OCI-LY3 (cell line): ENCODE measurements around the gene TTLL11.

Source experiments
- H2AFZ ChIP-seq: fragments of 200-600, 300-600 bp; shearing (Covaris generic); 2 replicates; pipeline ENCODE4 v1.6.0; 2014; ENCODE audit warnings: antibody characterized with exemption, low read depth, low read length
- H3K27ac ChIP-seq: fragments of 200-600, 300-600 bp; sonication (generic); 2 replicates; pipeline ENCODE4 v1.5.1; 2014; ENCODE audit warnings: mild to moderate bottlenecking, low read length, moderate library complexity, mixed read lengths
- H3K27me3 ChIP-seq: fragments of 200-600, 300-600 bp; sonication (generic); 2 replicates; pipeline ENCODE4 v1.6.1; 2014; ENCODE audit warnings: low read depth, low read length, mixed read lengths
- H3K36me3 ChIP-seq: fragments of 200-600, 300-600 bp; sonication (generic); replicated peaks from 2 replicates; pipeline ENCODE3; 2014; ENCODE audit warnings: low read depth, low read length, mixed read lengths
- H3K4me1 ChIP-seq: fragments of 300-600, 200-600 bp; sonication (generic); 2 replicates; pipeline ENCODE4 v1.6.1; 2014; ENCODE audit warnings: low read length, mixed read lengths
- H3K4me2 ChIP-seq: fragments of 200-600, 300-600 bp; sonication (generic); 2 replicates; pipeline ENCODE4 v1.6.1; 2014; ENCODE audit warnings: low read length, mixed read lengths
- H3K4me3 ChIP-seq: fragments of 300-600, 200-600 bp; sonication (generic); 2 replicates; pipeline ENCODE4 v1.5.1; 2014; ENCODE audit warnings: antibody characterized with exemption, mild to moderate bottlenecking, low read length, moderate library complexity
- H3K79me2 ChIP-seq: fragments of 300-600, 200-600 bp; shearing (Covaris generic); 2 replicates; pipeline ENCODE4 v1.6.1; 2014; ENCODE audit warnings: mild to moderate bottlenecking, low read length, mixed read lengths
- H3K9ac ChIP-seq: fragments of 300-600, 200-600 bp; shearing (Covaris generic); 2 replicates; pipeline ENCODE4 v1.6.0; 2014; ENCODE audit warnings: mild to moderate bottlenecking, low read length, moderate library complexity
- H3K9me3 ChIP-seq: fragments of 200-600, 300-600 bp; shearing (Covaris generic); 2 replicates; pipeline ENCODE4 v1.6.1; 2014; ENCODE audit warnings: low read length, mixed read lengths; ENCODE audit not compliant: insufficient read depth
- H4K20me1 ChIP-seq: fragments of 200-600, 300-600 bp; sonication (generic); 2 replicates; pipeline ENCODE4 v1.6.1; 2016; ENCODE audit warnings: low read length, mixed read lengths; ENCODE audit not compliant: insufficient read depth
- EZH2phosphoT487 ChIP-seq: fragments of 200-600 bp; shearing (Covaris generic); IDR thresholded peaks from 2 replicates; pipeline ENCODE4 v1.6.1; 2018; ENCODE audit warnings: antibody characterized with exemption, mixed run types, low read depth
- TF ChIP-seq, protein P1 (sequence below): fragments of 200-600, 300-600 bp; sonication (generic); IDR thresholded peaks from 2 replicates; pipeline ENCODE4 v1.5.1; 2014; ENCODE audit warnings: antibody characterized with exemption, low read length, low read depth

TTLL11 gene

DNA sequence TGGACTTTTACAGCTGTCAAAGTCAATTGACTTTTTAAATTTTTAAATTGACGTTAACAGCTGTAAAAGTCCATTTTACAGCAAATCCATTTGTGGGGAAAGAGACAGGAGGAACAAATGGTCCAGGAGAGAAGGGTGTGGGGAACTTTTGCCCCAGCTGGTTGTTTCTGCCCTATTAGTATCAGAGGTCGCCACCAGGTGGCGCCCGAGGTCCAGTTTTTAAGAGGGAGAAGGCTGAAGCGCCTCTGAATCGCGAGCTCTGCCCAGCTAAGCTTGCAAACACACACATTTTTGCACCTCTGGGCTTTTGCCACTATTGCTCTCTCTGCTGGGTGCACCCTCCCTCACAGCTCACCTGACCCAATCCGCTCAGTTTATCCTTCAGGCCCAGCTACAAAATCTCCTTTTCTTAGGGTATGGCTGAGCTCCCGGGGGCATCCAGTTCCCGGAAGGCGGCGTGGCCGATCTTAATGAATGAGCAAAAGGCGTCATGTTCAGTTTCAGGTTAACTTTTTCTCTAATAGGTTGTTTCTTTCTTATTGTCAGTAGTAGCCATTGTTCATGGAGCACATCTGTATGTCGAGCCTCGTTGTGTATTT lies 6.3 kb upstream of the TTLL11 start:
- Histone ChIP-seq H4K20me1 (no peaks in the 10 kb centered on the region), H3K4me3 (no peak overlapping the region), H3K36me3 (no peaks in the 10 kb centered on the region), H3K27ac (no peak overlapping the region), H3K27me3 (peaks cover 33% of the 10 kb centered on the region), H3K79me2 (no peaks in the 10 kb centered on the region), H3K9ac (no peak overlapping the region), H3K4me2 (peak overlapping the region; percentile 37; the same call in 1 of the 2 replicates), H3K9me3 (no peaks in the 10 kb centered on the region), H2AFZ (no peak overlapping the region), H3K4me1 (peaks cover 6% of the 10 kb centered on the region)
- TF ChIP-seq EZH2phosphoT487 = no peak
- TF ChIP-seq, protein P1, sequence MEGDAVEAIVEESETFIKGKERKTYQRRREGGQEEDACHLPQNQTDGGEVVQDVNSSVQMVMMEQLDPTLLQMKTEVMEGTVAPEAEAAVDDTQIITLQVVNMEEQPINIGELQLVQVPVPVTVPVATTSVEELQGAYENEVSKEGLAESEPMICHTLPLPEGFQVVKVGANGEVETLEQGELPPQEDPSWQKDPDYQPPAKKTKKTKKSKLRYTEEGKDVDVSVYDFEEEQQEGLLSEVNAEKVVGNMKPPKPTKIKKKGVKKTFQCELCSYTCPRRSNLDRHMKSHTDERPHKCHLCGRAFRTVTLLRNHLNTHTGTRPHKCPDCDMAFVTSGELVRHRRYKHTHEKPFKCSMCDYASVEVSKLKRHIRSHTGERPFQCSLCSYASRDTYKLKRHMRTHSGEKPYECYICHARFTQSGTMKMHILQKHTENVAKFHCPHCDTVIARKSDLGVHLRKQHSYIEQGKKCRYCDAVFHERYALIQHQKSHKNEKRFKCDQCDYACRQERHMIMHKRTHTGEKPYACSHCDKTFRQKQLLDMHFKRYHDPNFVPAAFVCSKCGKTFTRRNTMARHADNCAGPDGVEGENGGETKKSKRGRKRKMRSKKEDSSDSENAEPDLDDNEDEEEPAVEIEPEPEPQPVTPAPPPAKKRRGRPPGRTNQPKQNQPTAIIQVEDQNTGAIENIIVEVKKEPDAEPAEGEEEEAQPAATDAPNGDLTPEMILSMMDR = peak; percentile 82

DNA sequence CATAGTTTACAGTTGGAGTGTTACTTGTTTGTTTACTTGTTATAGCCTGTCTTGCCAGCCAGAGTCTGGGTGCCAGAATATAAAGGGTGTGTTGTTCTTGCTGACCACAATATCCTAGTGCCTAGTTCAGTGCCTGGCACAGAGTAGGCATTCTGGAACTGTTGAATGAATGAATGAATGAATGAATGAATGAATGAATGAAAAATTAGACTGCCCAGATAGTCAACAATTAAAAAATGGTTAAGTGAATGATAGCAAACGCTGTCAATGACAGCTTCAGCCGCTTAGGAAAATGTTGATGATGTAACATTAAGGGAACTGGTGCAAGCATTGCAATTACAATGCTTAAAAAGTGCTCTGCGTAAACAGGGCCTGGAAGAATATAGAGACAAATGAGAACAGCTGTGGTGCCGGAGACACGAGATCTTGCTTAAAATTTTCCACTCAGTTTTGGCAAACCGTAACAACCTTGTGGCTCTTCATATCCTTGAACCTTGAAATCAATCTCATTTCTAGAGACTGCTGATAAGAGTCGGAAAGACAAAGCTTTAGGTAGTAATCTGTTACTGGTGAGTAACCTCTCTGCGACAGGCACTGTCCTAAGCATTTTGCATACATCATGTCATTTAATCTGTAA lies 4.7 kb upstream of the TTLL11 start:
- TF ChIP-seq EZH2phosphoT487 = no peak
- TF ChIP-seq, protein P1 = no peak

DNA sequence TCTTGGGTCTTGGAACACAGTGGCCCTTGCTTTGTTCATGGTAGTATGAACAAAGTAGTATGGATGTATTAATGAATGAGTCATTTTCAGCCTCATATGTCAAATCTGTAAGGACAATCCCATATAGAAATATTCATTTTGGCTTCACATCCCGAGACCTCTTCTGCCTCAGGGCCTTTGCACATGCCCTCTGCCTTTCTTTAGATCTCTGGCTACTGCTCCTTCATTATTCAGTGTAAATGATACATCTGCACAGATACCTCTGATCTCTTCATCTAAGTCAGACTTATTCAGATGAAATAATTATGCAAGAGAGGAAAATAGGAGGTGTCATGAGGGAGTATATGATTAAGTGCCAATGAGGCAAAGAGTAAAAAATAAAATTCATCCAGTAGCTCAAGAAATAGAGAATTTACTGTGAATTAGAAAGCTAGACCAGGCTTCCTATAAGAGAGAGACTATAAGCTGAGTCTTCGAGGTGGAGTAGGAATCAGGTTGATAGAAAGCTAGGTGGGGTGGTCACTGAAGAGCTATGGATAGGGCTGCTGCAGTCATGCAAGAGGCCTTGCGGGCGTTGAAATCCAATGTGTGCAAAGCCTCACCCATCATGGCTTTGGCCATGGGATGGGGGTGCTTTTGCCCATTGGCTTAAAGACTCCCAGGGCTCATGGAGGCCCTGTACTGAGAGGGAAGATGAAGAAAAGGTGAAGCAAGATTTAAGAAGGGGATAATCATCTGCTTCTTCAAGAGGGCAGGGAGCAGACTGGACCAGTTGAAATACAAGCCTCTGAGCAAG lies 3.7 kb upstream of the TTLL11 start:
- Histone ChIP-seq H2AFZ (no peak overlapping the region), H3K9ac (no peak overlapping the region), H3K27ac (no peak overlapping the region), H3K27me3 (peaks cover 38% of the 10 kb centered on the region), H3K4me2 (no peak overlapping the region), H4K20me1 (no peaks in the 10 kb centered on the region), H3K4me3 (no peak overlapping the region), H3K9me3 (no peaks in the 10 kb centered on the region), H3K36me3 (no peaks in the 10 kb centered on the region), H3K79me2 (peaks cover 9% of the 10 kb centered on the region), H3K4me1 (peaks cover 12% of the 10 kb centered on the region)
- TF ChIP-seq, protein P1 = no peak
- no peak for TF ChIP-seq EZH2phosphoT487

More for the DNA sequence above, 4.7 kb upstream of the TTLL11 start:
- H3K4me2 ChIP-seq = no peak overlapping the region
- no peaks in the 10 kb centered on the region for H4K20me1 ChIP-seq
- H2AFZ ChIP-seq = no peak overlapping the region
- no peaks in the 10 kb centered on the region for H3K36me3 ChIP-seq
- H3K4me1 ChIP-seq = peaks cover 6% of the 10 kb centered on the region
- peaks cover 38% of the 10 kb centered on the region for H3K27me3 ChIP-seq
- no peak overlapping the region for H3K27ac ChIP-seq
- no peak overlapping the region for H3K4me3 ChIP-seq
- H3K9ac ChIP-seq = no peak overlapping the region
- no peaks in the 10 kb centered on the region for H3K9me3 ChIP-seq
- H3K79me2 ChIP-seq = no peaks in the 10 kb centered on the region
